SJCRH30 (cell line): ENCODE measurements around the gene CPLANE1. TPM values are rescaled to one million over a fixed set of nuclear protein-coding genes. Genes with fewer than 3 reads are reported as not detected.
"Not testable (repeated sequence)": the region's sequence is repeated elsewhere in the genome, so short reads cannot be mapped to it uniquely, and the experiment has no call there.

Experiments
- DNase-seq, 2 experiments: peaks; one replicate each; pipeline ENCODE4 v3.0.0-alpha.2; 2015 to 2020
- H3K27ac ChIP-seq: fragments of 250-450 bp; sonication (Bioruptor Pico); 2 replicates; pipeline ENCODE4 v1.5.1; 2020; ENCODE audit warnings: mild to moderate bottlenecking, moderate library complexity
- H3K27me3 ChIP-seq: fragments of 250-450 bp; sonication (Bioruptor Pico); 2 replicates; pipeline ENCODE4 v1.5.1; 2020; ENCODE audit warnings: mild to moderate bottlenecking, moderate library complexity
- H3K36me3 ChIP-seq: fragments of 250-450 bp; sonication (Bioruptor Pico); 2 replicates; pipeline ENCODE4 v1.5.1; 2020; ENCODE audit warnings: mild to moderate bottlenecking, moderate library complexity
- H3K4me1 ChIP-seq: fragments of 250-450 bp; sonication (Bioruptor Pico); 2 replicates; pipeline ENCODE4 v1.5.1; 2020; ENCODE audit warnings: mild to moderate bottlenecking, moderate library complexity
- H3K4me3 ChIP-seq: fragments of 250-450 bp; sonication (Bioruptor Pico); 2 replicates; pipeline ENCODE4 v1.5.1; 2020; ENCODE audit warnings: mild to moderate bottlenecking, moderate library complexity
- H3K9me3 ChIP-seq: fragments of 250-450 bp; sonication (Bioruptor Pico); replicated peaks from 2 replicates; pipeline ENCODE4 v1.5.1; 2020; ENCODE audit warnings: mild to moderate bottlenecking, moderate library complexity
- total RNA-seq: library from RNA; depleted of rRNA; stranded (reverse); fragments of >200 nt; shearing (Covaris generic); gene quantifications from 2 replicates; pipeline ENCODE4 v1.2.3, GENCODE V29; 2014

The CPLANE1 gene
- total RNA-seq, 1 experiment from 2014 or later = 34.2 TPM

DNA sequence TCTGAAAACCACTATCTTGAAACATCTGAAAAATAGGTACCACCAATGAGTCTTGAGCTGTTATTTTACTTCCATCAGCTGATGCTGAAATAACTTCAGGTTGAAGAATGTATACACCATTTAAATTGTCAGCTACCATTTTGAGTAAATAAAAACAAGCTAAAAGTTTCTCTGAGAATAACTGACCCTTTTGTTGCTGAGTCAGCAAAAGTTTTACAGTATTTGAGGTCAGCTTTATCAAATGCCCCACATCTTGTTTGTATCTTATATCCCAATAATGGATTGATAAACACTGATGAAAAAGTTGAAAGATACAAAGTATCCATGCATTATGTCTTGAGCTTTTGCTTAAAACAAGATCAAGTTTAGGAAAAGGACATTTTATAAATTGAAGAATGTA lies 22.8 kb downstream of the CPLANE1 start:
- Histone ChIP-seq H3K9me3 (no peaks in the 10 kb centered on the region), H3K27me3 (no peaks in the 10 kb centered on the region), H3K27ac (no peak overlapping the region), H3K4me3 (no peak overlapping the region), H3K36me3 (peaks cover 65% of the 10 kb centered on the region), H3K4me1 (no peaks in the 10 kb centered on the region)
- DNase-seq = no peak

DNA sequence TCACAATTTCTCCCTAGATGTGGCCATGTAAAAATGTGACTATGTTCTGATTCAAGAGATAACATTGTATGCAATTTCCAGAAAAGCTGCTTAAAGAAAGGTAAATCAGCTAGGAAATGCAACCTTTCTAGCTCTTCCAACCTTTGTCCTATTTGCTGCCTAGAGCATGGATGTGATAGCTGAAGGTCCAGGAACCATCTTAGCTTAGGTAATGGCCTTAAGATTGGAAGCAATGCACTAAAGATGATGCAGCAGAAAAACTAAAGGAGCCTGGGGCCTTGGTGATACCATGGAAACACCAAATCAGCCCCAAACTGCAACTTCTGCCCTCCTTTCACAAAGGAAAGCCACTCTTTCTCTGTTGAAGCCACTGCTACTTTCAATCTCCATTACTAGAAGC lies 27.0 kb downstream of the CPLANE1 start:
- no peaks in the 10 kb centered on the region for H3K9me3 ChIP-seq
- H3K36me3 ChIP-seq = peaks cover 70% of the 10 kb centered on the region
- H3K27ac ChIP-seq = no peak overlapping the region
- H3K27me3 ChIP-seq = no peaks in the 10 kb centered on the region
- no peak overlapping the region for H3K4me3 ChIP-seq
- no peak for DNase-seq
- H3K4me1 ChIP-seq = no peaks in the 10 kb centered on the region

DNA sequence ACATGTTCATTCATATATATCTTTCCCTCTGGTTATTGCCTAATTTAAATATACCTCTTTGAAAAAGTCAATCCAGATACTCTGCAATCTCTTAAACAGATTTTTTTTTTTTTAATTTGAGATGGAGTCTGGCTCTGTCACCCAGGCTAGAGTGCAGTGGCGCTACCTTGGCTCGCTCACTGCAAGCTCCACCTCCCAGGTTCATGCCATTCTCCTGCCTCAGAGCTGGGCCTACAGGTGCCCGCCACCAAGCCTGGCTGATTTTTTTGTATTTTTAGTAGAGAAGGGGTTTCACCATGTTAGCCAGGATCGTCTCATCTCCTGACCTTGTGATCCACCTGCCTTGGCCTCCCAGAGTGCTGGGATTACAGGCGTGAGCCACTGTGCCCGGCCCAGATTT lies 28.8 kb downstream of the CPLANE1 start:
- H3K27me3 ChIP-seq, DNase-seq, H3K4me3 ChIP-seq, H3K27ac ChIP-seq, H3K4me1 ChIP-seq, H3K9me3 ChIP-seq: not testable (repeated sequence)
- H3K36me3 ChIP-seq = peaks cover 63% of the 10 kb centered on the region

DNA sequence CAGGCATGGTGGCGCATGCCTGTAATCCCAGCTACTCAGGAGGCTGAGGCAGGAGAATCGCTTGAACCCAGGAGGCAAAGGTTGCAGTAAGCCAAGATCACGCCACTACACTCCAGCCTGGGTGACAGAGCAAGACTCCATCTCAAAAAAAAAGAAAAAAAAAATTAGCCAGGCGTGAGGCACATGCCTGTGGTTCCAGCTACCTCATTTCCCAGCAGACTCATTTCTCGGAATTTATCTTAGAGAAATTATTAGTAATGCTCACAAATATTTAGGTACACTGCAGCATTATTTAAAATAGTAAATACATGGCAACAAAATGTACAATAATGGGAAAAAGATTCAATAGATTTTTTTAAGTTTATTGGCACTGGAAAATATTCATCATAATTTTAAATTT lies 29.8 kb downstream of the CPLANE1 start:
- H3K36me3 ChIP-seq = peaks cover 69% of the 10 kb centered on the region
- not testable (repeated sequence) for H3K27me3 ChIP-seq, H3K4me3 ChIP-seq, H3K4me1 ChIP-seq, H3K9me3 ChIP-seq, H3K27ac ChIP-seq, DNase-seq

DNA sequence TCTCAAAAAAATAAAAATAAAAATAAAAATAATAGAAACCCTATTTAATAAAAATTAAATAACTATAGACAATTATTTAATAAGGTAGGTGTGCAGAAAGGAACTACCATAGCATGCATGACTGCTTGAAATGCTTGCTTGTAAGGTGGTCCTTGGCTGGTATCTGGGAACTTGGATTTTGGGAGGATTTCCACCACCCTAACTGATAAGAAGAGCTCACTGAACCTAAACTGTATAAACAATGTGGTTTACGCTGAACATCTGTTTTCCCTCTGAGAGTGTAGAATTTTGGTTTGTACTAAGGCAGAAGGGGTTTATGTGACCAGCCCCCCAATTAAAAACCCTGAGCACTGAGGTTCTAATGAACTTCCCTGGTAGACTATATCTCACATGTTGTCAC lies 31.2 kb downstream of the CPLANE1 start:
- no peak overlapping the region for H3K4me3 ChIP-seq
- peak in 1 of 2 experiments; percentile 12 for DNase-seq
- no peaks in the 10 kb centered on the region for H3K9me3 ChIP-seq
- no peaks in the 10 kb centered on the region for H3K27me3 ChIP-seq
- H3K27ac ChIP-seq = no peak overlapping the region
- peaks cover 62% of the 10 kb centered on the region for H3K36me3 ChIP-seq
- H3K4me1 ChIP-seq = no peaks in the 10 kb centered on the region

DNA sequence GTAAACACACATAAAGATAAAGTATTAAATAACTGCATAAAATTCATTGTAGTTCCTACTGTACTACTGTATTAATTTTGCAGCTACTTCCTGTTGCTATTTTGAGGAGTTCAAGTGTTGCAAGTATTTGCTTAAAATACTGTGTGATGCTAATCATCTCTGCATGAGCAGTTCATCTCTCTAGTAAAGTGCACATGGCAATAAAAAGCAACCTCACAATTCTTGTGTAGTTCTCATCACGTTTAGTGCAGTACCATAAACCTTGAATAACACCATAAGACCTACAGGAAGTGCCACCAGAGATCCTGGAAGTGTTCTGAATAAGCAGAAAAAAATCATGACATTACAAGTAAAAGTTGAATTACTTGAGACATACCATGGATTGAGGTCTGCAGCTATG lies 34.6 kb downstream of the CPLANE1 start:
- Histone ChIP-seq H3K4me3 (no peak overlapping the region), H3K4me1 (no peaks in the 10 kb centered on the region), H3K36me3 (peaks cover 46% of the 10 kb centered on the region), H3K27me3 (no peaks in the 10 kb centered on the region), H3K9me3 (no peaks in the 10 kb centered on the region), H3K27ac (no peak overlapping the region)
- DNase-seq = no peak

DNA sequence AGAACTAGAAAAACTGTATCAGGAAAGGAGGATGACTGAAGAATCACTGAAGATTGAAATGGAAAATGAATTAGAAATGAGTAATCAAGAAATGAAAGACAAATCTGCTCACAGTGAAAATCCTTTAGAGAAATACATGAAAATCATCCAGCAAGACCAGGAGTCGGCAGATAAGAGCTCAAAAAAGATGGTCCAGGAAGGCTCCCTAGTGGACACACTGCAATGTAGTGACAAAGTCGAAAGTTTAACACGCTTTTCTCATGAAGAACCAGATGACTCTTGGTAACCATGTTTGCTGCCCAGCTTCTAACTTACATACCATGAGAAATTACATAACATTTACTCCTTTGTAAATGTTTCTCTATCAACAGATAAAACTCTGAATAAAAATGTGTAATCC lies 37.1 kb downstream of the CPLANE1 start:
- no peak overlapping the region for H3K27ac ChIP-seq
- no peak for DNase-seq
- no peaks in the 10 kb centered on the region for H3K9me3 ChIP-seq
- H3K4me1 ChIP-seq = no peaks in the 10 kb centered on the region
- H3K36me3 ChIP-seq = peaks cover 38% of the 10 kb centered on the region
- H3K4me3 ChIP-seq = no peak overlapping the region
- H3K27me3 ChIP-seq = no peaks in the 10 kb centered on the region

DNA sequence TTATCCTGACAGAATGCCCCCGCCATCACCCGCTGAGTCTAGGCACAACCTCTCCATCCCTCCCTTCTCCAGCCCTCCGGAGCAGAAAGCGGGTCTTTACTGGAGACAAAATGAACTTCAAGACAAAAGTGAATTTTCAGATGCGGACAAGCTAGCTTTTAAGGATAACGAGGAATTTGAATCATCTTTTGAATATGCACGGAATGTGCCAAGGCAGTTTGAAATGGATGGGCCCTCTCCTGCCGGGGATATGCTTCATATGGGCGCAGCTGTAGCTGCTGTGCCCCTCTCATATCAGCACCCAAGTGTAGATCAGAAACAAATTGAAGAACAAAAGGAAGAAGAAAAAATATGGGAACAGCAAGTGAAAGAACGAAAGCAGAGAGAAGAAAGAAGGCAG lies 37.5 kb downstream of the CPLANE1 start:
- Histone ChIP-seq H3K4me1 (no peaks in the 10 kb centered on the region), H3K27me3 (no peaks in the 10 kb centered on the region), H3K9me3 (no peaks in the 10 kb centered on the region), H3K36me3 (peaks cover 35% of the 10 kb centered on the region), H3K4me3 (no peak overlapping the region), H3K27ac (no peak overlapping the region)
- DNase-seq = no peak

DNA sequence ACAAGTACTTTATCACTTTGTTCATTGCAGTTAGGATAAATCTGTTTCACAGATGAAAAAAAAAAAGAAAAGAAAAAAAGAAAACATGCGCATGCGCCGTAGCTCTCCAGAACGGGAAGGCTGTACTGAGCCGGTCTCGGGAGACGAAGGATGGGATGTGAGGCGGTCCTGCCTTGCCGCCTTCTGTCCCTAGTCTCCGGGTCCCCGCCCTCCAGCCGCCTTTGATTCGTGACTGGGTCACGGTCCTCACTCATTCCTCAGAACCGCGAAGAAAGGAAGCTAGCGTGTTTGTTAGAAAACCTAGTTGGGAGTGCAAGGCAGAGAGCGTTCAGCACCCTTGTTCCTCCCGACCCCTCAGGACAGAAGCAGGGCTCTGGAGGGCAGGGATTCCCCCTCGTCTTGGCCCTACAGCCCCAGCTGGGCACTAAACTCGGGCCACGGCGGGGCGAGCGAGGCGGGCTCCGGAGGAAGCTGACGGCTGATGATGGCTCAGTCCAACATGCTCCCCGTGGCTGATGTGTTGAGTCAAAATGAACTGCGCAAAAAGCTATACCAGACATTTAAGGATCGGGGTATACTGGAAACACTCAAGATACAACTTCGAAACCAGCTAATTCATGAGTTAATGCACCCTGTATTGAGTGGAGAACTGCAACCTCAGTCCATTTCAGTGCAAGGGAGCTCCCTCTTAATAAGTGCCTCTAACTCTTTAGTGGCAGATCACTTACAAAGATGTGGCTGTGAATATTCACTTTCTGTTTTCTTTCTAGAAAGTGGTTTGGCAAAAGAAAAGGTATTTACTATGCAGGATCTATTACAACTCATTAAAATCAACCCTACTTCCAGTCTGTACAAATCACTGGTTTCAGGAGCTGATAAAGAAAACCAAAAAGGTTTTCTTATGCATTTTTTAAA lies 40.0 kb downstream of the CPLANE1 start:
- DNase-seq = no peak
- no peak overlapping the region for H3K4me3 ChIP-seq
- no peak overlapping the region for H3K27ac ChIP-seq
- no peaks in the 10 kb centered on the region for H3K4me1 ChIP-seq
- H3K36me3 ChIP-seq = peaks cover 42% of the 10 kb centered on the region
- no peaks in the 10 kb centered on the region for H3K9me3 ChIP-seq
- no peaks in the 10 kb centered on the region for H3K27me3 ChIP-seq

DNA sequence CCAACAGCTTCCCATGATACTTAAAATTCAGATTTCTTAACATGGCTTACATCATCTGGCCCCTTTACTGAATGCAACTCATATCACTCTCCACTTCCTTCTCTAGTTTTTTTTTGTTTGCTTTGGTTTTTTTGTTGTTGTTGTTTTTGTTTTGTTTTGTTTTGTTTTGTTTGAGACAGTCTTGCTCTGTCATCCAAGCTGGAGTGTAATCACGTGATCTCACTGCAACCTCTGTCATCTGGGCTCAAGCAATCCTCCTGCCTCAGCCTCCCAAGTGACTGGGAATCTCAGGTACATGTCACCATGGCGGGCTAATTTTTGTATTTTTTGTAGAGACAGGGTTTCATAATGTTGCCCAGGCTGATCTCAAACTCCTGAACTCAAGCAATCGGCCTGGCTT lies 41.4 kb downstream of the CPLANE1 start:
- Histone ChIP-seq H3K27me3 (no peaks in the 10 kb centered on the region), H3K4me1 (no peaks in the 10 kb centered on the region), H3K27ac (no peak overlapping the region), H3K4me3 (no peak overlapping the region), H3K9me3 (no peaks in the 10 kb centered on the region), H3K36me3 (peaks cover 46% of the 10 kb centered on the region)
- no peak for DNase-seq

DNA sequence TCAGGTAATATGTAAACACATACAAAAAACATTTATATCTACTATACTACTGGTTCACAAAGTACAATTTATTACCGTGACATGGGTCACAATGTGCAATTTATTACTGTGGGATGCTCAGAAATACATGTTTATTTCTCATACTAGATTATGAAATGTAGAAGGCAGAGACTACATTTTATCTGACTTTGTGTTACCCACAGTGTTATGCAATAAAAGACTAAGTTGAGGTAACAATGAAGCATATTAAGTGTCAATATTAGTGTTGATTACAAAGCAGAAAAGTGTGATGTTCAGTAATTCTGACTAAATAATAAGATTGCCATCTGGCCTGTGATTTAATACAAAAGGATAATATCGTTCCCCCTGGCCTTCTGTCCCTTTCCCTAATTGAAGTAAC lies 42.4 kb downstream of the CPLANE1 start:
- Histone ChIP-seq H3K36me3 (peaks cover 46% of the 10 kb centered on the region), H3K4me3 (no peak overlapping the region), H3K9me3 (no peaks in the 10 kb centered on the region), H3K27me3 (no peaks in the 10 kb centered on the region), H3K4me1 (no peaks in the 10 kb centered on the region), H3K27ac (no peak overlapping the region)
- no peak for DNase-seq

DNA sequence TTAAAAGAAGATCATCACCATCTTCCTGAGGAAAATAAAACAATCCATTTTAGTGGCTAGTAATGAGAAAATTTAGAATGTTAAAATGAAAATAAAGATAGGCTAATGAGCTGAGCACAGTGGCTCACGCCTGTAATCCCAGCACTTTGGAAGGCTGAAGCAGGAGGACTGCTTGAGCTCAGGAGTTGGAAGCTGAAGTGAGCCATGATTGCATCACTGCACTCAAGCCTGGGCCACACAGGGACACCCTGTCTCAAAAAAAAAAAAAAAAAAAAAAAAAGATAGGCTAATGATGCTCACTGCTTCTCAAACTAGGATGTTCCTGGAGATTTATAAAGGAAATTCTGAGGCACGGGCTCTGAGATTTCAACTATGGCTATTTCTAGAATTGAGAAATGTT lies 50.3 kb downstream of the CPLANE1 start:
- Histone ChIP-seq H3K27ac (no peak overlapping the region), H3K27me3 (no peaks in the 10 kb centered on the region), H3K4me3 (no peak overlapping the region), H3K36me3 (peaks cover 64% of the 10 kb centered on the region), H3K9me3 (no peaks in the 10 kb centered on the region), H3K4me1 (no peaks in the 10 kb centered on the region)
- no peak for DNase-seq

DNA sequence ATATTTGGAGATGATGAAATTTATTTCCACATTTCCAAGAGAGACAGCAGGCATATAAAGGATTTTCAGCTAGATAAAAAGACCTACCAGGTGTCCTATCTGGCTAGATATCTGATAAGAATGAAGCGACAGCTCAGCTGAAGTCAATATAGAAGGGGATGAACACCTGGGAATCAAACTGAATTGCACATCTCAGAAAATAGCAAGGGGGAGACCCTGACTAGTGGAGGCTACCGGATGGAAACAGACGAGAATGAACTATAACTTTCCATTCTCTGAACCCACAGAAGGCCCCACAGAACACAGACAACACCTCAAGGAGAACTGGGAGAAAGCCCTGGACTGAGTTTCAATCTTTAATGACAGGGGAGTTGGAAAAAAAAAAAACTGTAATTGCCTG lies 51.1 kb downstream of the CPLANE1 start:
- DNase-seq = no peak
- Histone ChIP-seq H3K4me1 (no peaks in the 10 kb centered on the region), H3K36me3 (peaks cover 64% of the 10 kb centered on the region), H3K4me3 (no peak overlapping the region), H3K9me3 (no peaks in the 10 kb centered on the region), H3K27me3 (no peaks in the 10 kb centered on the region), H3K27ac (no peak overlapping the region)

DNA sequence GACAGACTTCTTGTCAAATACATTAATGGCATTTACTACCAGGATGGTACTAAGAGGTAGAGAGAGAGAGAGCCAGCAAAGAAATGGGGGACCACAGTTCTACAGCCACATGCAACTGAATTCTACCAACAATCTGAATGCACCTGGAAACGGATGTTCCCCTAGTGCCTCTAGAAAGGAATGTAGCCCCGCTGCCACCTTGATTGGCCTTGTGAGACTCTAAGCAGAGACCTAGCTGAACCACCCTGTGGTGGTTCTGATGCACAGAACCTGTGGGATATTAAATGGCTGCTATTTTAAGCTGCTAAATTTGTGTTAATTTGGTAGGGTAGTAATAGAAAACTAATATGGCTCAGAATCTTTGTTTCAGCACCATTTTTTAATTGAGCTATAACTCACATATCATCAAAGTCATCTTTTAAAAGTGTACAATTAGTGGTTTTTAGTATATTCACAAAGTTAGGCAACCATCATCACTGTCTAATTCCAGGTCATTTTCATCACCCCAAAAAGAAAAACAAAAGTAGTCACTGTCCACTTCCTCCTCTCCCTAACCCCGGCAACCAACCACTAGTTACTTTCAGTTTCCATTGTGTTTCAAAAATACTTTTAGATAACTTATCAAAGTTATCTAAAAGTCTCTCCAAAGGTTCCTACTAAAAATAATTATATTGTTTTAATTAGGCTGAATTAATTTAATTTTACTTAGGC lies 51.7 kb downstream of the CPLANE1 start:
- no peak for DNase-seq
- Histone ChIP-seq H3K36me3 (peaks cover 61% of the 10 kb centered on the region), H3K4me3 (no peak overlapping the region), H3K27me3 (no peaks in the 10 kb centered on the region), H3K27ac (no peak overlapping the region), H3K9me3 (no peaks in the 10 kb centered on the region), H3K4me1 (no peaks in the 10 kb centered on the region)

DNA sequence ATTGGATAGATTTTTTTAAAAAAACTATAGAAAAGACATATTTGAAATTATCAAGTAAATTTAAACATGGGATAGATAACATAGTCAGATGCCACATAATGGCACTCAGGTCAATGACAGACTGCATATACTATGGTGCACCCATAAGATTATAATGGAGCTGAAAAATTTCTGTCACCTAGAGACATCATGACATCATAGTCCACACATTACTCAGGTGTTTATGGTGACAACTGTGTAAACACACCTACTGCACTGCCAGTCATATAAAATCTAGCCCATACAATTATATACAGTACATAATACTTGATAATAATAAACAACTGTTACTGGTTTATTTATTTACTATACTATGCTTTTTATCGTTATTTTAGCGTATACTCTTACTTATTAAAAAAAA lies 58.6 kb downstream of the CPLANE1 start:
- Histone ChIP-seq H3K4me1 (no peaks in the 10 kb centered on the region), H3K27me3 (no peaks in the 10 kb centered on the region), H3K27ac (no peak overlapping the region), H3K36me3 (peaks cover 39% of the 10 kb centered on the region), H3K4me3 (no peak overlapping the region), H3K9me3 (no peaks in the 10 kb centered on the region)
- DNase-seq = no peak
